Measurements from ENCODE around the gene ITIH3.

DNA sequence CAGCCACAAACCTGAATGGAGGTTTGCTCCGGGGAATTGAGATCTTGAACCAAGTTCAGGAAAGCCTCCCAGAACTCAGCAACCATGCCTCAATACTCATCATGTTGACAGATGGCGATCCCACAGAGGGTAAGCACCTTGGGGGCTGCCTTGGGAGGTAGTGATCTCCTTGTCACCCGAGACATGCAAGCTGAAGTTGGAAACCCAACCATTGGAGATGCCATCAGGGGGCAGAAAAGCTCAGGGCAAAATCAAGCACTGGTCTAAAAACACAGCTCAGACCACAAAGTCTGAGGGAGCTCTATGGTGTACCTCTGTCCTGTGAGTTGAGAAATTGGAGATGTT is 11.4 kb upstream of the ITIH3 start:
- TF ChIP-seq, protein P1, sequence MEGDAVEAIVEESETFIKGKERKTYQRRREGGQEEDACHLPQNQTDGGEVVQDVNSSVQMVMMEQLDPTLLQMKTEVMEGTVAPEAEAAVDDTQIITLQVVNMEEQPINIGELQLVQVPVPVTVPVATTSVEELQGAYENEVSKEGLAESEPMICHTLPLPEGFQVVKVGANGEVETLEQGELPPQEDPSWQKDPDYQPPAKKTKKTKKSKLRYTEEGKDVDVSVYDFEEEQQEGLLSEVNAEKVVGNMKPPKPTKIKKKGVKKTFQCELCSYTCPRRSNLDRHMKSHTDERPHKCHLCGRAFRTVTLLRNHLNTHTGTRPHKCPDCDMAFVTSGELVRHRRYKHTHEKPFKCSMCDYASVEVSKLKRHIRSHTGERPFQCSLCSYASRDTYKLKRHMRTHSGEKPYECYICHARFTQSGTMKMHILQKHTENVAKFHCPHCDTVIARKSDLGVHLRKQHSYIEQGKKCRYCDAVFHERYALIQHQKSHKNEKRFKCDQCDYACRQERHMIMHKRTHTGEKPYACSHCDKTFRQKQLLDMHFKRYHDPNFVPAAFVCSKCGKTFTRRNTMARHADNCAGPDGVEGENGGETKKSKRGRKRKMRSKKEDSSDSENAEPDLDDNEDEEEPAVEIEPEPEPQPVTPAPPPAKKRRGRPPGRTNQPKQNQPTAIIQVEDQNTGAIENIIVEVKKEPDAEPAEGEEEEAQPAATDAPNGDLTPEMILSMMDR (IDR thresholded peaks at IDR 0.05; ENCODE audit: poor library complexity) = no peak
- no peak for TF ChIP-seq EZH2 (IDR thresholded peaks at IDR 0.05; ENCODE audit: borderline replicate concordance)
